Astrocyte (in vitro differentiated cells and primary cell): ENCODE measurements around the gene EDC3. TPM values are rescaled to one million over a fixed set of nuclear protein-coding genes. Genes with fewer than 3 reads are reported as not detected.

Source experiments
- DNase-seq: peaks from one replicate; pipeline ENCODE4 v3.0.0-alpha.2; 2010; ENCODE audit warnings: low read depth
- FAIRE-seq: peaks from 2 replicates; lab custom pipeline; 2011; peaks lifted over from hg19 to GRCh38; lab: Jason Lieb, UNC
- H2AFZ ChIP-seq: 2 replicates; pipeline ENCODE4 v1.6.0; 2012; ENCODE audit warnings: low read depth, low read length, inconsistent platforms
- H3K27ac ChIP-seq: 2 replicates; pipeline ENCODE4 v1.5.1; 2011; ENCODE audit warnings: low read depth, low read length, inconsistent platforms
- H3K27me3 ChIP-seq: 2 replicates; pipeline ENCODE4 v1.6.0; 2011; ENCODE audit warnings: low read length, inconsistent platforms; ENCODE audit not compliant: insufficient read depth
- H3K36me3 ChIP-seq: 2 replicates; pipeline ENCODE4 v1.5.1; 2011; ENCODE audit warnings: low read length, inconsistent platforms; ENCODE audit not compliant: insufficient read depth
- H3K4me1 ChIP-seq: 2 replicates; pipeline ENCODE4 v1.5.1; 2011; ENCODE audit warnings: low read length, inconsistent platforms; ENCODE audit not compliant: insufficient read depth
- H3K4me2 ChIP-seq: 2 replicates; pipeline ENCODE4 v1.6.0; 2012; ENCODE audit warnings: low read length, inconsistent platforms
- H3K4me3 ChIP-seq: 2 replicates; pipeline ENCODE4 v1.5.1; 2011; ENCODE audit warnings: low read depth, mild to moderate bottlenecking, low read length, inconsistent platforms; ENCODE audit not compliant: insufficient read depth
- H3K79me2 ChIP-seq: 2 replicates; pipeline ENCODE4 v1.6.0; 2012; ENCODE audit warnings: mild to moderate bottlenecking, low read length, inconsistent platforms; ENCODE audit not compliant: insufficient read depth
- H3K9ac ChIP-seq: 2 replicates; pipeline ENCODE4 v1.6.0; 2012; ENCODE audit warnings: mild to moderate bottlenecking, low read length, inconsistent platforms
- H3K9me3 ChIP-seq: 2 replicates; pipeline ENCODE4 v1.5.1; 2012; ENCODE audit warnings: low read depth, mild to moderate bottlenecking, low read length, inconsistent platforms; ENCODE audit not compliant: insufficient read depth
- H4K20me1 ChIP-seq: 2 replicates; pipeline ENCODE4 v1.6.0; 2012; ENCODE audit warnings: low read length, inconsistent platforms; ENCODE audit not compliant: insufficient read depth
- H3K27ac Mint-ChIP-seq: one replicate; pipeline ENCODE4 v1.8.0; 2021; ENCODE audit warnings: mild to moderate bottlenecking, mixed read lengths; ENCODE audit not compliant: unreplicated experiment
- H3K27me3 Mint-ChIP-seq: one replicate; pipeline ENCODE4 v1.8.0; 2021; ENCODE audit warnings: low read depth, mixed read lengths; ENCODE audit not compliant: unreplicated experiment
- H3K36me3 Mint-ChIP-seq: one replicate; pipeline ENCODE4 v1.8.0; 2021; ENCODE audit warnings: low read depth, mixed read lengths; ENCODE audit not compliant: unreplicated experiment
- H3K4me1 Mint-ChIP-seq: one replicate; pipeline ENCODE4 v1.8.0; 2021; ENCODE audit warnings: low read depth, mixed read lengths; ENCODE audit not compliant: unreplicated experiment
- H3K4me3 Mint-ChIP-seq: one replicate; pipeline ENCODE4 v1.8.0; 2021; ENCODE audit warnings: mild to moderate bottlenecking, moderate library complexity, mixed read lengths; ENCODE audit not compliant: unreplicated experiment
- H3K9me3 Mint-ChIP-seq: one replicate; pipeline ENCODE4 v1.8.0; 2021; ENCODE audit warnings: mild to moderate bottlenecking, mixed read lengths; ENCODE audit not compliant: unreplicated experiment
- EZH2 ChIP-seq: IDR thresholded peaks from 2 replicates; pipeline ENCODE4 v1.6.1; 2012; ENCODE audit warnings: mild to moderate bottlenecking, low read length, inconsistent platforms; ENCODE audit not compliant: insufficient read depth
- total RNA-seq: library from RNA; stranded (reverse); gene quantifications from 2 replicates; pipeline ENCODE4 v1.2.1, GENCODE V29; 2021
- TF ChIP-seq, protein P1 (sequence below): IDR thresholded peaks from 2 replicates; pipeline ENCODE4 v1.5.1; 2011; ENCODE audit warnings: low read depth, mild to moderate bottlenecking, inconsistent platforms, low read length, moderate library complexity; ENCODE audit not compliant: insufficient read depth

The EDC3 gene
- total RNA-seq, 1 donor from 2014 or later = 47.6 TPM

DNA sequence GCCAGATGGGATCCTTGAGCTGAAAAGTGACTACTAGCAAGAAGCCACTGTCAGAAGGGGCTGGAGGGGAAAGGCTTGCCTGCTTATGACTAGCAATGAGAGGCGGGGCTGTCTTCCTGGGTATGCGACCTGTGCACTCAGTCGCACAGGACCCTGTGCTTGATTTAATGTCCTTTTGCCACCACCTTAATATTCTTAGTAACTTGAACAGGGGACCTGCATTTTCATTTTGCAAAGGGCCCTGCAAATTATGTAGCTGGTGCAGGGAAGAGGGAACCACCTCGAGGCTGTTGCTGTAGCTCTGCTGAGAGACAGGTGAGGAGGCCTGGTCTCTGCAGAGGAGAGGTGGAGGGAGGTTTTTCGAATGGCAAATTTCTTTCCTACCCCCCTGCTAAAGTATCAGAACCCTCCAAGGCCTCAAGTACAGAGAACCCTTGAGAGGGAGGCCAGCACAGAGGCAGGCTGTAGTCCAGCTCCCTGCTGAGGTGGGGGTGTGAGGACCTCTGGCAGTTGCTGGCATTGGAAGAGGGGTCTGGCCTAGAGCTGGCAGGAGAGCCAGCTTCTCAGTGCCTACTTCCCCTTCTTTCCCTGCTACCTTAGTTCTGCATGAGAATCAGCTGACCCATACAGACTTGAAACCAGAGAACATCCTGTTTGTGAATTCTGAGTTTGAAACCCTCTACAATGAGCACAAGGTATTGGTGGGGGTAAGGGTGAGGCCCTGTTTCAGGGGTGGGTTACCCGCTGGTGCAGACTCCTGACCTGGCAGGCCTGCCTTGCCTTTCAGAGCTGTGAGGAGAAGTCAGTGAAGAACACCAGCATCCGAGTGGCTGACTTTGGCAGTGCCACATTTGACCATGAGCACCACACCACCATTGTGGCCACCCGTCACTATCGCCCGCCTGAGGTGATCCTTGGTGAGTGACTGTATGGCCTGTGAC lies 68.8 kb downstream of the EDC3 start:
- Histone ChIP-seq H3K4me2 (no peak overlapping the region), H2AFZ (no peak overlapping the region), H3K4me3 (no peak overlapping the region), H3K9me3 (no peaks in the 10 kb centered on the region), H3K36me3 (peaks cover 70% of the 10 kb centered on the region), H3K27me3 (no peaks in the 10 kb centered on the region), H3K79me2 (peaks cover 25% of the 10 kb centered on the region), H3K9ac (no peak overlapping the region), H4K20me1 (peaks cover 92% of the 10 kb centered on the region), H3K27ac (no peak overlapping the region), H3K4me1 (no peaks in the 10 kb centered on the region)
- no peak overlapping the region for H3K27ac Mint-ChIP-seq
- H3K4me3 Mint-ChIP-seq = no peak overlapping the region
- FAIRE-seq = no peak
- no peaks in the 10 kb centered on the region for H3K27me3 Mint-ChIP-seq
- H3K36me3 Mint-ChIP-seq = peaks cover 28% of the 10 kb centered on the region
- no peak for DNase-seq
- TF ChIP-seq, protein P1, sequence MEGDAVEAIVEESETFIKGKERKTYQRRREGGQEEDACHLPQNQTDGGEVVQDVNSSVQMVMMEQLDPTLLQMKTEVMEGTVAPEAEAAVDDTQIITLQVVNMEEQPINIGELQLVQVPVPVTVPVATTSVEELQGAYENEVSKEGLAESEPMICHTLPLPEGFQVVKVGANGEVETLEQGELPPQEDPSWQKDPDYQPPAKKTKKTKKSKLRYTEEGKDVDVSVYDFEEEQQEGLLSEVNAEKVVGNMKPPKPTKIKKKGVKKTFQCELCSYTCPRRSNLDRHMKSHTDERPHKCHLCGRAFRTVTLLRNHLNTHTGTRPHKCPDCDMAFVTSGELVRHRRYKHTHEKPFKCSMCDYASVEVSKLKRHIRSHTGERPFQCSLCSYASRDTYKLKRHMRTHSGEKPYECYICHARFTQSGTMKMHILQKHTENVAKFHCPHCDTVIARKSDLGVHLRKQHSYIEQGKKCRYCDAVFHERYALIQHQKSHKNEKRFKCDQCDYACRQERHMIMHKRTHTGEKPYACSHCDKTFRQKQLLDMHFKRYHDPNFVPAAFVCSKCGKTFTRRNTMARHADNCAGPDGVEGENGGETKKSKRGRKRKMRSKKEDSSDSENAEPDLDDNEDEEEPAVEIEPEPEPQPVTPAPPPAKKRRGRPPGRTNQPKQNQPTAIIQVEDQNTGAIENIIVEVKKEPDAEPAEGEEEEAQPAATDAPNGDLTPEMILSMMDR = no peak
- no peak for TF ChIP-seq EZH2
- H3K9me3 Mint-ChIP-seq = no peaks in the 10 kb centered on the region
- peaks cover 3% of the 10 kb centered on the region for H3K4me1 Mint-ChIP-seq

DNA sequence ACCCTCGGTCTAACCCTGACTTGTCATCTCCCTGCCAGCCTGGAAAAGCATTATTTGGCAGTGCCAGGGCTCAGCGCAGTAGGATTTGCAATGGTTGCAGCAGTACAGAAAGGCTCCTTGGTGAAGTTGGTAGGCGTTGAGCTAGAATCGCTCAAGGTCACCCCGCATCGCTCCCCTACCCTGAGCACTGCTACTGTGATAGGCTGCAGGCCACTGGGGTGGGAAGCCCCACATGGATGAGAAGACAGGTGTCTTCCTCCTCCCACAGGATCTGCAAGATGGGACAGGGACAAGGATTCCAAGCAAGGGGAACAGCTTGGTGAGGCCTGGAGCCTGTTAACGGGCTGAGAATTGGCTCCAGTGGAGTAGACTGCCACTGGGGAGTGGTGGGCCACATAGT lies 69.5 kb downstream of the EDC3 start:
- peaks cover 77% of the 10 kb centered on the region for H3K36me3 ChIP-seq
- H3K27ac Mint-ChIP-seq = no peak overlapping the region

More for the DNA sequence above, 69.5 kb downstream of the EDC3 start:
- Histone ChIP-seq H3K4me3 (no peak overlapping the region), H3K4me1 (no peaks in the 10 kb centered on the region), H3K79me2 (peaks cover 32% of the 10 kb centered on the region), H3K4me2 (no peak overlapping the region), H3K9me3 (no peaks in the 10 kb centered on the region), H3K27ac (no peak overlapping the region), H2AFZ (no peak overlapping the region), H3K27me3 (no peaks in the 10 kb centered on the region), H4K20me1 (peaks cover 92% of the 10 kb centered on the region), H3K9ac (no peak overlapping the region)
- Mint-ChIP-seq H3K9me3 (no peaks in the 10 kb centered on the region), H3K4me3 (no peak overlapping the region), H3K27me3 (no peaks in the 10 kb centered on the region), H3K36me3 (peaks cover 32% of the 10 kb centered on the region), H3K4me1 (peaks cover 3% of the 10 kb centered on the region)
- TF ChIP-seq, protein P1 = no peak
- TF ChIP-seq EZH2 = no peak
- no peak for FAIRE-seq
- no peak for DNase-seq
